ENCODE data around the gene ULK2. TPM values are rescaled to one million over a fixed set of nuclear protein-coding genes. Genes with fewer than 3 reads are reported as not detected.

ULK2 gene
- total and polyA plus RNA-seq, 2 of the 13 experiments (the other 11 are each of a cell fraction or from before 2014, with no cell fraction given) = 0.01 TPM; not detected in 1

DNA sequence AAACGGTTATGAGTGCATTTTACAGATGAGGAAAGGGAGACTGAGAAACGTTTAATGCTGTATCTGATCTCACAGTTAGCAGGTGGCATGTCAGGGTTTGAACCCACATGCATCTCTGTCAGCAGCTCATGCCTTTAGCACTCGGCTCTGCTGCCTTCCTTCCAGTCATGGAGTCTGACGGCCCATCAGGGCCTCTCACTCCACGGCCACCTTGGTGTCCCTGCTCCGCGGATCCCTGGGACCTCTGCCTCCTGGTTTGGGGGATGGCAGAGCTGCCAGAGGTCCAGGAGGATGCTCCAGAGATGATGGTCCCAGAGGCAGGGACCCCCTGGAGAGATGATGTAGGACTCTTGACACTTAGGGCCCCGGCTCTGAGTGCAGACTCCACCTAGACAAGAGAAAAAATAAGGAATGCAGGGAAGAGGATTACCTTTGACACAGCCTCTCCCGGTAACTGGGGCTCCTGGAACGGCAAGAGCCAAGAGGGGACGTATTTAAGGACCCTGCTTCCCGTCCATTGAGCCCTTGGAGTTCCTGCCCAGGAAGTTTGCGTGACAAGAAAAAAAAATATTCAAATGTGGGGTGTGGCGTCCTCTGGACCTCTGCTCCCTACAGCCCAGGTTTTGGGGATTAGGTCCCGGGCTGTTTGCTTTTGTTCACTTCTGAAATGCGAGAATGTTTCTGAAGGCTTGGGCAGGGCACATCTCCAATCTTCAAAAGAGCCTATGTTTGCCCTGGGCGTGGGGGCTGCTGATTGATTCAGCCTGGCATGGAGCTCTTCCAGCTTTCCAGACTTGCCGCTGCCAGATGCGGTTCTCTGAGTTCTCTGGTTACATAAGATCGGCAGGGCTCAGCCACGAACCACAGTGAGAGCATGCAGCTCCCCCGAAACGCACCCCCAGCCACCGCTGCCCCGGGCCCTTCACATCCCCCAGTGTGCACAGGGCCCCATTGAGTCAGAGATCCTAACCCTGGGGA is 119.6 kb downstream of the ULK2 start, which contains the start of gene ALDH3A1 (continued):
- peak; percentile 98 for TF ChIP-seq HINFP (CRISPR knock-in tag; IDR thresholded peaks at IDR 0.05; ENCODE audit: low read depth)
- no peak for TF ChIP-seq MTA3 (CRISPR knock-in tag; IDR thresholded peaks at IDR 0.05)
- no peak for TF ChIP-seq ZNF550 (CRISPR knock-in tag; IDR thresholded peaks at IDR 0.05; ENCODE audit: borderline replicate concordance)
- TF ChIP-seq FOXA3 (CRISPR knock-in tag; IDR thresholded peaks at IDR 0.05) = 0 out of 2 replicates have a peak, but pooled peaks have one; percentile 29
- TF ChIP-seq ZNF275 (CRISPR knock-in tag; IDR thresholded peaks at IDR 0.05; ENCODE audit: borderline replicate concordance) = no peak
- no peak for TF ChIP-seq STAG1 (CRISPR knock-in tag; IDR thresholded peaks at IDR 0.05)
- TF ChIP-seq ZNF781 (CRISPR knock-in tag; IDR thresholded peaks at IDR 0.05; ENCODE audit: borderline replicate concordance, not compliant biosample characterization) = no peak
- TF ChIP-seq ZFP91 (CRISPR knock-in tag; IDR thresholded peaks at IDR 0.05; ENCODE audit: borderline replicate concordance) = peak; percentile 23; the same call in 1 of the 2 replicates
- TF ChIP-seq, protein P1, sequence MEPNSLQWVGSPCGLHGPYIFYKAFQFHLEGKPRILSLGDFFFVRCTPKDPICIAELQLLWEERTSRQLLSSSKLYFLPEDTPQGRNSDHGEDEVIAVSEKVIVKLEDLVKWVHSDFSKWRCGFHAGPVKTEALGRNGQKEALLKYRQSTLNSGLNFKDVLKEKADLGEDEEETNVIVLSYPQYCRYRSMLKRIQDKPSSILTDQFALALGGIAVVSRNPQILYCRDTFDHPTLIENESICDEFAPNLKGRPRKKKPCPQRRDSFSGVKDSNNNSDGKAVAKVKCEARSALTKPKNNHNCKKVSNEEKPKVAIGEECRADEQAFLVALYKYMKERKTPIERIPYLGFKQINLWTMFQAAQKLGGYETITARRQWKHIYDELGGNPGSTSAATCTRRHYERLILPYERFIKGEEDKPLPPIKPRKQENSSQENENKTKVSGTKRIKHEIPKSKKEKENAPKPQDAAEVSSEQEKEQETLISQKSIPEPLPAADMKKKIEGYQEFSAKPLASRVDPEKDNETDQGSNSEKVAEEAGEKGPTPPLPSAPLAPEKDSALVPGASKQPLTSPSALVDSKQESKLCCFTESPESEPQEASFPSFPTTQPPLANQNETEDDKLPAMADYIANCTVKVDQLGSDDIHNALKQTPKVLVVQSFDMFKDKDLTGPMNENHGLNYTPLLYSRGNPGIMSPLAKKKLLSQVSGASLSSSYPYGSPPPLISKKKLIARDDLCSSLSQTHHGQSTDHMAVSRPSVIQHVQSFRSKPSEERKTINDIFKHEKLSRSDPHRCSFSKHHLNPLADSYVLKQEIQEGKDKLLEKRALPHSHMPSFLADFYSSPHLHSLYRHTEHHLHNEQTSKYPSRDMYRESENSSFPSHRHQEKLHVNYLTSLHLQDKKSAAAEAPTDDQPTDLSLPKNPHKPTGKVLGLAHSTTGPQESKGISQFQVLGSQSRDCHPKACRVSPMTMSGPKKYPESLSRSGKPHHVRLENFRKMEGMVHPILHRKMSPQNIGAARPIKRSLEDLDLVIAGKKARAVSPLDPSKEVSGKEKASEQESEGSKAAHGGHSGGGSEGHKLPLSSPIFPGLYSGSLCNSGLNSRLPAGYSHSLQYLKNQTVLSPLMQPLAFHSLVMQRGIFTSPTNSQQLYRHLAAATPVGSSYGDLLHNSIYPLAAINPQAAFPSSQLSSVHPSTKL (CRISPR knock-in tag; IDR thresholded peaks at IDR 0.05) = peak; percentile 52; the same call in 1 of the 2 replicates
- no peak for TF ChIP-seq TAF1 (CRISPR knock-in tag; IDR thresholded peaks at IDR 0.05)
- TF ChIP-seq ZFP1 (CRISPR knock-in tag; IDR thresholded peaks at IDR 0.05) = no peak
- TF ChIP-seq ATF6 (CRISPR knock-in tag; conservative IDR thresholded peaks at IDR 0.05) = no peak
- no peak for TF ChIP-seq GATAD1 (CRISPR knock-in tag; IDR thresholded peaks at IDR 0.05)
- no peak for TF ChIP-seq SOX13 (IDR thresholded peaks at IDR 0.05)
- peak in 1 of 2 experiments; percentile 62; a peak in 2 of 4 replicates for TF ChIP-seq SOX13 (CRISPR knock-in tag; conservative IDR thresholded peaks at IDR 0.05 in 1 of 2, IDR thresholded peaks at IDR 0.05 in 1 of 2)
- TF ChIP-seq FOXA1 (IDR thresholded peaks at IDR 0.05) = no peak
- TF ChIP-seq FOXA1 (CRISPR knock-in tag; IDR thresholded peaks at IDR 0.05) = peak; percentile 60
- TF ChIP-seq NR2F6 (IDR thresholded peaks at IDR 0.05) = 0 out of 2 replicates have a peak, but pooled peaks have one; percentile 15
- peak; percentile 48; the same call in 1 of the 2 replicates for TF ChIP-seq NR2F6 (CRISPR knock-in tag; IDR thresholded peaks at IDR 0.05)

Data from HepG2 (cell line).